IMR-90 (cell line): ENCODE results near the gene TBC1D10B. TPM values are rescaled to one million over a fixed set of nuclear protein-coding genes. Genes with fewer than 3 reads are reported as not detected.

ENCODE experiments used
- ATAC-seq: fragments of 200-7000 bp; cut with Tn5 transposase; 2 replicates; pipeline ENCODE4 v1.9.1; 2020; ENCODE audit warnings: low read depth, mild to moderate bottlenecking, moderate library complexity
- BruUV-seq: library from RNA; stranded (reverse); fragments of 400-500 nt; replicated peaks from 2 replicates; lab custom pipeline; 2021; lab: Mats Ljungman, UMichigan
- CTCF ChIA-PET: fragments of 300-600 bp; formaldehyde crosslinking; extraction: SDS; loops from one replicate; lab custom pipeline; 2021; ENCODE audit warnings: antibody characterized with exemption; lab: Yijun Ruan, JAX
- POLR2A ChIA-PET: fragments of 300-600 bp; sonication (Branson Sonifier 250); formaldehyde crosslinking; loops from one replicate; lab custom pipeline; 2022; ENCODE audit warnings: antibody characterized with exemption; ENCODE audit not compliant: unreplicated experiment; lab: Charles Lee
- DNase-seq: peaks from one replicate; pipeline ENCODE4 v3.0.0; 2013
- H2AFZ ChIP-seq: replicated peaks from 2 replicates; pipeline ENCODE3; 2013; ENCODE audit warnings: low read length, mild to moderate bottlenecking; ENCODE audit not compliant: poor library complexity
- H2AK5ac ChIP-seq: 2 replicates; pipeline ENCODE4 v1.6.1; 2013; ENCODE audit warnings: low read depth, low read length, inconsistent platforms
- H2AK9ac ChIP-seq: replicated peaks from 2 replicates; pipeline ENCODE3; 2013; ENCODE audit warnings: mild to moderate bottlenecking, low read depth, low read length, moderate library complexity; ENCODE audit not compliant: poor library complexity
- H2BK120ac ChIP-seq: 2 replicates; pipeline ENCODE4 v1.6.1; 2013; ENCODE audit warnings: low read depth, low read length, inconsistent platforms
- H2BK15ac ChIP-seq: 3 replicates; pipeline ENCODE4 v1.6.1; 2013; ENCODE audit warnings: low read depth, low read length, inconsistent platforms
- H2BK20ac ChIP-seq: 2 replicates; pipeline ENCODE4 v1.6.1; 2013; ENCODE audit warnings: low read depth, mild to moderate bottlenecking, inconsistent platforms, low read length, moderate library complexity
- H2BK5ac ChIP-seq: 2 replicates; pipeline ENCODE4 v1.6.1; 2013; ENCODE audit warnings: mild to moderate bottlenecking, low read depth, low read length, inconsistent platforms; ENCODE audit not compliant: poor library complexity, severe bottlenecking
- H3K14ac ChIP-seq: replicated peaks from 2 replicates; pipeline ENCODE4 v1.6.1; 2013; ENCODE audit warnings: low read depth, low read length, inconsistent platforms
- H3K18ac ChIP-seq: 2 replicates; pipeline ENCODE4 v1.6.1; 2013; ENCODE audit warnings: low read depth, low read length, control low read depth
- H3K23ac ChIP-seq: 2 replicates; pipeline ENCODE4 v1.6.1; 2013; ENCODE audit warnings: low read depth, low read length, inconsistent platforms
- H3K27ac ChIP-seq: 2 replicates; pipeline ENCODE4 v1.5.1; 2013; ENCODE audit warnings: mild to moderate bottlenecking, control low read depth, low read length; ENCODE audit not compliant: insufficient read depth
- H3K27me3 ChIP-seq: 2 replicates; pipeline ENCODE4 v1.6.1; 2013; ENCODE audit warnings: low read length; ENCODE audit not compliant: control insufficient read depth, insufficient read depth
- H3K36me3 ChIP-seq: 2 replicates; pipeline ENCODE4 v1.6.1; 2013; ENCODE audit warnings: low read length, mixed read lengths; ENCODE audit not compliant: control insufficient read depth, insufficient read depth
- H3K4ac ChIP-seq: 2 replicates; pipeline ENCODE4 v1.6.1; 2013; ENCODE audit warnings: low read depth, low read length, inconsistent platforms
- H3K4me1 ChIP-seq: 2 replicates; pipeline ENCODE4 v1.6.1; 2013; ENCODE audit warnings: low read length, mixed read lengths; ENCODE audit not compliant: control insufficient read depth, insufficient read depth
- H3K4me2 ChIP-seq: 2 replicates; pipeline ENCODE4 v1.6.1; 2013; ENCODE audit warnings: low read depth, mild to moderate bottlenecking, control low read depth, low read length, moderate library complexity
- H3K4me3 ChIP-seq: 2 replicates; pipeline ENCODE4 v1.5.1; 2013; ENCODE audit warnings: low read depth, mild to moderate bottlenecking, control low read depth, low read length, moderate library complexity; ENCODE audit not compliant: insufficient read depth
- H3K56ac ChIP-seq: 2 replicates; pipeline ENCODE4 v1.6.1; 2013; ENCODE audit warnings: low read length, inconsistent platforms; ENCODE audit not compliant: insufficient read depth; ENCODE audit errors: extremely low read depth
- H3K79me1 ChIP-seq, 2 experiments: 2 replicates each; pipeline ENCODE4 v1.6.1; 2013; ENCODE audit warnings: low read length in 2 of 2, inconsistent platforms in 1 of 2, low read depth in 1 of 2
- H3K9ac ChIP-seq: 2 replicates; pipeline ENCODE4 v1.6.1; 2013; ENCODE audit warnings: low read depth, low read length, control low read depth
- H3K9me1 ChIP-seq: 2 replicates; pipeline ENCODE4 v1.6.1; 2013; ENCODE audit warnings: low read length, inconsistent platforms; ENCODE audit not compliant: insufficient read depth
- H3K9me3 ChIP-seq: 2 replicates; pipeline ENCODE4 v1.6.1; 2013; ENCODE audit warnings: low read length; ENCODE audit not compliant: control insufficient read depth, insufficient read depth
- H4K20me1 ChIP-seq: 2 replicates; pipeline ENCODE4 v1.6.1; 2013; ENCODE audit warnings: low read length, inconsistent platforms; ENCODE audit not compliant: insufficient read depth
- H4K5ac ChIP-seq: 2 replicates; pipeline ENCODE4 v1.6.1; 2013; ENCODE audit warnings: mild to moderate bottlenecking, low read depth, low read length, control low read depth
- H4K8ac ChIP-seq, 2 experiments: 2 replicates each; pipeline ENCODE4 v1.6.1; 2013; ENCODE audit warnings: low read depth in 2 of 2, low read length in 2 of 2, control low read depth in 1 of 2, inconsistent platforms in 1 of 2
- H4K91ac ChIP-seq: 2 replicates; pipeline ENCODE4 v1.6.1; 2013; ENCODE audit warnings: low read depth, low read length, inconsistent platforms; ENCODE audit not compliant: insufficient read depth
- CHD1 ChIP-seq: IDR thresholded peaks from 2 replicates; pipeline ENCODE4 v1.6.1; 2012; ENCODE audit warnings: low read depth, low read length, improper control_type of control experiment
- CTCF ChIP-seq: conservative IDR thresholded peaks from 2 replicates; pipeline ENCODE4 v1.5.1; 2012; ENCODE audit warnings: mild to moderate bottlenecking, low read depth, low read length, improper control_type of control experiment
- FOS ChIP-seq: fragments of 150-350 bp; IDR thresholded peaks from 2 replicates; pipeline ENCODE4 v1.6.1; 2016; ENCODE audit warnings: low read depth, low read length
- MAFK ChIP-seq: IDR thresholded peaks from 2 replicates; pipeline ENCODE4 v1.6.1; 2012; ENCODE audit warnings: low read depth, low read length, improper control_type of control experiment
- MAZ ChIP-seq: IDR thresholded peaks from 2 replicates; pipeline ENCODE4 v1.6.1; 2012; ENCODE audit warnings: low read depth, mild to moderate bottlenecking, low read length, improper control_type of control experiment, moderate library complexity, borderline replicate concordance
- MXI1 ChIP-seq: IDR thresholded peaks from 2 replicates; pipeline ENCODE4 v1.6.1; 2012; ENCODE audit warnings: low read depth, mild to moderate bottlenecking, low read length, moderate library complexity, borderline replicate concordance
- NFE2L2 ChIP-seq: fragments of 150-350 bp; IDR thresholded peaks from 2 replicates; pipeline ENCODE4 v1.6.1; 2016; ENCODE audit warnings: low read depth, mild to moderate bottlenecking, low read length
- POLR2A ChIP-seq: IDR thresholded peaks from 2 replicates; pipeline ENCODE4 v1.6.1; 2012; ENCODE audit warnings: mild to moderate bottlenecking, low read depth, low read length
- RAD21 ChIP-seq: IDR thresholded peaks from 2 replicates; pipeline ENCODE4 v1.6.1; 2012; ENCODE audit warnings: low read length, improper control_type of control experiment
- RCOR1 ChIP-seq: IDR thresholded peaks from 2 replicates; pipeline ENCODE4 v1.6.1; 2012; ENCODE audit warnings: mild to moderate bottlenecking, low read length, improper control_type of control experiment; ENCODE audit not compliant: insufficient replicate concordance
- SMC3 ChIP-seq: fragments of 150-350 bp; IDR thresholded peaks from 2 replicates; pipeline ENCODE4 v1.6.1; 2016; ENCODE audit warnings: low read depth, mild to moderate bottlenecking, antibody characterized with exemption, low read length, moderate library complexity
- USF2 ChIP-seq: fragments of 150-350 bp; IDR thresholded peaks from 2 replicates; pipeline ENCODE4 v1.6.1; 2017; ENCODE audit warnings: mild to moderate bottlenecking, antibody characterized with exemption, low read length, low read depth
- WGBS, 2 experiments: methylation state at CpG; one replicate each; pipeline versions ENCODE4 v1.1.5 to v1.1.7; 2013; ENCODE audit warnings: missing lambda C conversion rate in 2 of 2; ENCODE audit not compliant: insufficient read length in 1 of 2; ENCODE audit errors: extremely low coverage in 2 of 2; 5-methylcytosine and 5-hydroxymethylcytosine counted together
- dilution Hi-C: fragments of 300-500 bp; cut with HindIII; formaldehyde crosslinking; loops from one replicate; pipeline ENCODE4 v1.14.3; 2018; ENCODE audit warnings: low sequenced_read_pairs; ENCODE audit not compliant: unreplicated experiment
- in situ Hi-C: fragments of 300-500 bp; cut with MboI; formaldehyde crosslinking; loops from 3 replicates; pipeline ENCODE4 v1.14.3; 2019; ENCODE audit warnings: low sequenced_read_pairs, inconsistent platforms, mixed read lengths
- intact Hi-C: fragments of 100-400 bp; cut with micrococcal nuclease; formaldehyde crosslinking; loops from 2 replicates; pipeline ENCODE4 v1.10.0; 2022
- polyA plus RNA-seq, 3 experiments: library from polyadenylated mRNA; depleted of rRNA; stranded (reverse); fragments of >200 nt; gene quantifications; 2 replicates each; pipeline ENCODE4 v1.2.3, GENCODE V29; 2012; ENCODE audit warnings: low replicate concordance in 1 of 3
- total RNA-seq: library from RNA; depleted of rRNA; stranded (reverse); fragments of >200 nt; gene quantifications from 2 replicates; pipeline ENCODE4 v1.2.3, GENCODE V29; 2012

Gene TBC1D10B
- total and polyA plus RNA-seq, 2 of the 4 experiments (the other 2 are of a cell fraction), result 8.4 to 24.9 TPM

- no peak for DNase-seq
- peak overlapping the region; percentile 49 for H3K14ac ChIP-seq
- H3K4me1 ChIP-seq, result peaks cover 3% of the 10 kb centered on the region; the same call in 1 of the 2 replicates
- H4K20me1 ChIP-seq, result peaks cover 51% of the 10 kb centered on the region
- ATAC-seq, result no peak
- H3K9ac ChIP-seq, result peak overlapping the region; percentile 90; the same call in 1 of the 2 replicates
- H2BK120ac ChIP-seq, result no peak overlapping the region
- peaks cover 9 to 64% of the 10 kb centered on the region in 2 experiments for H3K79me1 ChIP-seq
- H3K27ac ChIP-seq, result no peak overlapping the region; the same call in 1 of the 2 replicates
- H4K8ac ChIP-seq, result no peak overlapping the region
- no peak overlapping the region for H2AFZ ChIP-seq
- H2AK9ac ChIP-seq, result peak overlapping the region; percentile 99
- no peak overlapping the region for H2BK5ac ChIP-seq
- peak overlapping the region; percentile 99 for H3K4me2 ChIP-seq
- ChIA-PET POLR2A (no interaction called here), CTCF (interaction anchor here (1.2 kb wide), 1 partner anchor 275 kb away, joined by 3 read pairs; no protein-coding TSS in a partner anchor)
- H2BK15ac ChIP-seq, result no peak overlapping the region
- H2BK20ac ChIP-seq, result no peak overlapping the region
- dilution Hi-C loops, result no loop called here
- no TSS peak for BruUV-seq
- H3K36me3 ChIP-seq, result peaks cover 18% of the 10 kb centered on the region
- intact Hi-C loops, result loop anchor here (1.0 to 2.0 kb wide), 2 partner anchors 42 to 275 kb away; no protein-coding TSS in a partner anchor
- H3K27me3 ChIP-seq, result no peaks in the 10 kb centered on the region
- peak overlapping the region; percentile 86 for H3K4me3 ChIP-seq
- TF ChIP-seq USF2 (no peak), MAZ (no peak), RAD21 (no peak), CHD1 (no peak), NFE2L2 (no peak), CTCF (no peak), FOS (no peak), MAFK (no peak), RCOR1 (no peak), MXI1 (no peak), SMC3 (no peak), POLR2A (no peak)
- no peak overlapping the region for H3K56ac ChIP-seq
- H4K91ac ChIP-seq, result no peak overlapping the region
- H3K23ac ChIP-seq, result peak overlapping the region; percentile 26; the same call in 1 of the 2 replicates
- H3K18ac ChIP-seq, result no peak overlapping the region
- no peak overlapping the region for H4K5ac ChIP-seq
- H2AK5ac ChIP-seq, result peak overlapping the region; percentile 36; the same call in 1 of the 2 replicates
- in situ Hi-C loops, result no loop called here
- WGBS, 2 experiments, result 100% methylated on average over 2 of the region's 10 CpGs; no CpG with 5 or more reads in 1 of the 2 experiments
- peak overlapping the region; percentile 1 for H3K4ac ChIP-seq
- peaks cover 17% of the 10 kb centered on the region for H3K9me1 ChIP-seq
- H3K9me3 ChIP-seq, result no peaks in the 10 kb centered on the region
These were observed 2.8 kb downstream of the TBC1D10B start for GRCh38 chr16:30367349-30368009.
